HTERT RPE-1 (cell line): ENCODE results near the gene RAB40B.

ENCODE experiments used
- in situ Hi-C: fragments of 300-500 bp; cut with MboI; formaldehyde crosslinking; loops from 4 replicates; pipeline ENCODE4 v1.14.3; 2020; ENCODE audit warnings: low sequenced_read_pairs

The RAB40B gene

GRCh38 chr17:82653651-82654528 is 44.6 kb downstream of the RAB40B start:
- in situ Hi-C loops: no loop called here

- in situ Hi-C loops: no loop called here
These were observed 47.8 kb downstream of the RAB40B start for GRCh38 chr17:82650723-82651122.

GRCh38 chr17:82649501-82650261 is 48.8 kb downstream of the RAB40B start:
- in situ Hi-C loops: no loop called here

GRCh38 chr17:82648742-82649331 is 49.7 kb downstream of the RAB40B start:
- in situ Hi-C loops: no loop called here

- in situ Hi-C loops: no loop called here
These were observed 50.3 kb downstream of the RAB40B start, which contains the start of gene WDR45B for GRCh38 chr17:82648165-82648668. TSS of gene WDR45B (minus strand) at chr17:82648444. CDS start at chr17:82648340, 104 bp downstream.

GRCh38 chr17:82647593-82648164 is 50.8 kb downstream of the RAB40B start:
- in situ Hi-C loops: no loop called here

- in situ Hi-C loops: no loop called here
These were observed 53.0 kb downstream of the RAB40B start for GRCh38 chr17:82645516-82645915.

- in situ Hi-C loops: no loop called here
These were observed 54.4 kb downstream of the RAB40B start for GRCh38 chr17:82644148-82644547.

GRCh38 chr17:82642022-82642421 is 56.5 kb downstream of the RAB40B start:
- in situ Hi-C loops: no loop called here

- in situ Hi-C loops: no loop called here
These were observed 58.5 kb downstream of the RAB40B start for GRCh38 chr17:82640036-82640435.

- in situ Hi-C loops: no loop called here
These were observed 58.9 kb downstream of the RAB40B start for GRCh38 chr17:82639628-82640027.

- in situ Hi-C loops: no loop called here
These were observed 60.2 kb downstream of the RAB40B start for GRCh38 chr17:82638183-82638773.

GRCh38 chr17:82636626-82637598 is 61.6 kb downstream of the RAB40B start:
- in situ Hi-C loops: no loop called here

GRCh38 chr17:82633343-82633742 is 65.2 kb downstream of the RAB40B start:
- in situ Hi-C loops: no loop called here

GRCh38 chr17:82632451-82632850 is 66.0 kb downstream of the RAB40B start:
- in situ Hi-C loops: no loop called here

GRCh38 chr17:82631544-82631943 is 67.0 kb downstream of the RAB40B start:
- in situ Hi-C loops: no loop called here

- in situ Hi-C loops: no loop called here
These were observed 68.3 kb downstream of the RAB40B start for GRCh38 chr17:82630212-82630611.

GRCh38 chr17:82629748-82630147 is 68.8 kb downstream of the RAB40B start:
- in situ Hi-C loops: no loop called here

GRCh38 chr17:82627405-82627804 is 71.1 kb downstream of the RAB40B start:
- in situ Hi-C loops: no loop called here
